Choroid plexus epithelial cell (primary cell): ENCODE data around the gene RBMXL3.
"Not testable (repeated sequence)": the region's sequence is repeated elsewhere in the genome, so short reads cannot be mapped to it uniquely, and the experiment has no call there.

ENCODE experiments used
- DNase-seq: peaks from one replicate; pipeline ENCODE4 v3.0.0-alpha.2; 2010; ENCODE audit warnings: low read depth
- H3K4me3 ChIP-seq: 2 replicates; pipeline ENCODE4 v1.5.1; 2011; ENCODE audit warnings: low read depth, mild to moderate bottlenecking, control low read depth, low read length, moderate library complexity
- CTCF ChIP-seq: conservative IDR thresholded peaks from 2 replicates; pipeline ENCODE4 v1.5.1; 2011; ENCODE audit warnings: low read depth, mild to moderate bottlenecking, control low read depth, inconsistent platforms, low read length, moderate library complexity

The RBMXL3 gene

GRCh38 chrX:115183980-115184379 is 5.2 kb upstream of the RBMXL3 start:
- TF ChIP-seq CTCF, result no peak
- no peak overlapping the region for H3K4me3 ChIP-seq
- peak; percentile 4 for DNase-seq

- no peak overlapping the region for H3K4me3 ChIP-seq
- no peak for TF ChIP-seq CTCF
- no peak for DNase-seq
Measured at GRCh38 chrX:115189646-115190635, 731 bp downstream of the RBMXL3 start.

GRCh38 chrX:115190636-115191489 is 1.7 kb downstream of the RBMXL3 start:
- TF ChIP-seq CTCF, result no peak
- DNase-seq, result no peak
- no peak overlapping the region for H3K4me3 ChIP-seq

- H3K4me3 ChIP-seq, result no peak overlapping the region
- TF ChIP-seq CTCF, result no peak
- no peak for DNase-seq
Measured at GRCh38 chrX:115191490-115192243, 2.5 kb downstream of the RBMXL3 start.

- TF ChIP-seq CTCF, result no peak
- H3K4me3 ChIP-seq, result no peak overlapping the region
- no peak for DNase-seq
Measured at GRCh38 chrX:115192244-115192700, 3.1 kb downstream of the RBMXL3 start.

- no peak overlapping the region for H3K4me3 ChIP-seq
- no peak for DNase-seq
- TF ChIP-seq CTCF, result no peak
Measured at GRCh38 chrX:115204040-115204439, 14.8 kb downstream of the RBMXL3 start.

GRCh38 chrX:115209547-115209946 is 20.3 kb downstream of the RBMXL3 start:
- DNase-seq, H3K4me3 ChIP-seq: not testable (repeated sequence)
